ENCODE data around the gene ARMC2. TPM values are rescaled to one million over a fixed set of nuclear protein-coding genes. Genes with fewer than 3 reads are reported as not detected.

Gene ARMC2
- total RNA-seq, 6 donors from 2014 or later, result 4.1 to 24.0 (median 7.8) TPM

- Histone ChIP-seq H3K27ac (peak overlapping the region in 1 of 4 donors; percentile 0), H3K27me3 (no peaks in the 10 kb centered on the region), H3K36me3 (no peaks in the 10 kb centered on the region), H3K4me1 (no peaks in the 10 kb centered on the region), H3K4me3 (no peak overlapping the region), H3K9me3 (no peaks in the 10 kb centered on the region)
- ATAC-seq (ENCODE audit: low FRiP score in 2 of 2), result no peak
- TF ChIP-seq, protein P1, sequence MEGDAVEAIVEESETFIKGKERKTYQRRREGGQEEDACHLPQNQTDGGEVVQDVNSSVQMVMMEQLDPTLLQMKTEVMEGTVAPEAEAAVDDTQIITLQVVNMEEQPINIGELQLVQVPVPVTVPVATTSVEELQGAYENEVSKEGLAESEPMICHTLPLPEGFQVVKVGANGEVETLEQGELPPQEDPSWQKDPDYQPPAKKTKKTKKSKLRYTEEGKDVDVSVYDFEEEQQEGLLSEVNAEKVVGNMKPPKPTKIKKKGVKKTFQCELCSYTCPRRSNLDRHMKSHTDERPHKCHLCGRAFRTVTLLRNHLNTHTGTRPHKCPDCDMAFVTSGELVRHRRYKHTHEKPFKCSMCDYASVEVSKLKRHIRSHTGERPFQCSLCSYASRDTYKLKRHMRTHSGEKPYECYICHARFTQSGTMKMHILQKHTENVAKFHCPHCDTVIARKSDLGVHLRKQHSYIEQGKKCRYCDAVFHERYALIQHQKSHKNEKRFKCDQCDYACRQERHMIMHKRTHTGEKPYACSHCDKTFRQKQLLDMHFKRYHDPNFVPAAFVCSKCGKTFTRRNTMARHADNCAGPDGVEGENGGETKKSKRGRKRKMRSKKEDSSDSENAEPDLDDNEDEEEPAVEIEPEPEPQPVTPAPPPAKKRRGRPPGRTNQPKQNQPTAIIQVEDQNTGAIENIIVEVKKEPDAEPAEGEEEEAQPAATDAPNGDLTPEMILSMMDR (IDR thresholded peaks at IDR 0.05), result peak; percentile 10 to 41 (median 22)
- TF ChIP-seq POLR2A (IDR thresholded peaks at IDR 0.05), result no peak
- TF ChIP-seq POLR2AphosphoS5 (IDR thresholded peaks at IDR 0.05), result no peak
- WGBS, 2 donors, result 51 to 68% methylated on average over 4 of the region's 4 CpGs
- DNase-seq, result no peak
These were observed 66.2 kb downstream of the ARMC2 start for GRCh38 chr6:108914235-108915022.

GRCh38 chr6:108915258-108915657, 67.0 kb downstream of the ARMC2 start:
- Histone ChIP-seq H3K9me3 (no peaks in the 10 kb centered on the region), H3K4me1 (no peaks in the 10 kb centered on the region), H3K27me3 (no peaks in the 10 kb centered on the region), H3K27ac (no peak overlapping the region), H3K4me3 (no peak overlapping the region), H3K36me3 (no peaks in the 10 kb centered on the region)
- TF ChIP-seq POLR2AphosphoS5 (IDR thresholded peaks at IDR 0.05), result no peak
- TF ChIP-seq, protein P1 (IDR thresholded peaks at IDR 0.05), result no peak
- no peak for TF ChIP-seq EP300 (IDR thresholded peaks at IDR 0.05)
- TF ChIP-seq POLR2A (IDR thresholded peaks at IDR 0.05), result no peak
- DNase-seq (no peak), ATAC-seq (ENCODE audit: low FRiP score in 2 of 2) (no peak)
- 90 to 96% methylated on average over 5 of the region's 5 CpGs for WGBS, 2 donors

DNA sequence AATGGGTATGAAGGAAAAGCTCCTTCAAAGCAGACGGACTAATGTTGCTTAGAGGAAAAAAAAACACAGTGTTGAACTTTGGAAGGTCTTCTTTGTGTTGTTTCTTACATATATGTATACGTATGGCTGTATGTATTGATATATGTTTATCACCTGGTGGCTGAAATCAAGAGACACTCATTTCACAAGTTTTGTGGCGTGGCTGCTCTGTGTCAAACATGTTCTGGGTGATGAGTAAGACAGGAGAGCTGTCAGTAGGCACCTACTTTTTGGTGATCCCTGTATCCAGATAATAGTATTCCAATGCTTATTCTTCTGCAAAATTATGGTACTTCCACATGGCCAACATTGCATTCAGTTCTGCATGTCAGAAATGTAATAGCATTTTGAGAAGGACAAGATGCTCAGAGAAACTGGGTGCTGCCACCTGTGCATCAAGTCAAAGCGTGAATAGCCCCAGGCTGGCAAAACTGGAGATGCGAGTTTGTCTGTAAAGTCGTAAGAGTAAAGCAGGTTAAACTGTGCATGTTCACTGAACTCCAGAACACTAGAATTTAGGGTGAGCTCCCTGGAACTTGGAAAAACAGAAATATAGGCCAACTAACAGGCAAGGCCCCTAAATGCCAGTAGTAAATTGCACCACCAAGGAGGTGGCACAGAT, 67.9 kb downstream of the ARMC2 start:
- ATAC-seq (ENCODE audit: low FRiP score in 2 of 2) (no peak), DNase-seq (no peak)
- H3K27me3 ChIP-seq, result no peaks in the 10 kb centered on the region
- H3K36me3 ChIP-seq, result no peaks in the 10 kb centered on the region
- no peak overlapping the region for H3K4me3 ChIP-seq
- WGBS, 2 donors, result 80 to 88% methylated on average over 6 of the region's 6 CpGs
- no peak overlapping the region for H3K27ac ChIP-seq
- peaks cover 0 to 6% (median 3%) of the 10 kb centered on the region in 4 donors for H3K4me1 ChIP-seq
- H3K9me3 ChIP-seq, result no peaks in the 10 kb centered on the region
- no peak for TF ChIP-seq EP300 (IDR thresholded peaks at IDR 0.05)
- TF ChIP-seq, protein P1 (IDR thresholded peaks at IDR 0.05), result no peak
- TF ChIP-seq POLR2A (IDR thresholded peaks at IDR 0.05), result no peak
- no peak for TF ChIP-seq POLR2AphosphoS5 (IDR thresholded peaks at IDR 0.05)

- no peak for ATAC-seq (ENCODE audit: low FRiP score in 2 of 2)
- WGBS, 2 donors, result 89 to 91% methylated on average over 1 of the region's 1 CpG
- H3K9me3 ChIP-seq, result no peaks in the 10 kb centered on the region
- TF ChIP-seq, protein P1 (IDR thresholded peaks at IDR 0.05), result no peak
- TF ChIP-seq EP300 (IDR thresholded peaks at IDR 0.05) (no peak), POLR2AphosphoS5 (IDR thresholded peaks at IDR 0.05) (no peak), POLR2A (IDR thresholded peaks at IDR 0.05) (no peak)
- H3K27ac ChIP-seq, result no peak overlapping the region
- DNase-seq, result no peak
- no peak overlapping the region for H3K4me3 ChIP-seq
- H3K27me3 ChIP-seq, result no peaks in the 10 kb centered on the region
- no peaks in the 10 kb centered on the region for H3K36me3 ChIP-seq
- H3K4me1 ChIP-seq, result peaks cover 0 to 9% (median 4%) of the 10 kb centered on the region in 4 donors
These were observed 72.5 kb downstream of the ARMC2 start for GRCh38 chr6:108920751-108921150.
